H9 (cell line): ENCODE data around the gene NAE1. TPM values are rescaled to one million over a fixed set of nuclear protein-coding genes. Genes with fewer than 3 reads are reported as not detected.

Experiments
- DNase-seq: peaks from one replicate; pipeline ENCODE4 v3.0.0-alpha.2; 2017
- H2AFZ ChIP-seq: one replicate; pipeline ENCODE4 v1.6.1; 2013; ENCODE audit warnings: mild to moderate bottlenecking, low read length, control low read depth, moderate library complexity
- H2AK5ac ChIP-seq: 2 replicates; pipeline ENCODE4 v1.6.1; 2013; ENCODE audit warnings: low read length, control low read depth, mixed read lengths; ENCODE audit not compliant: insufficient read length
- H2BK120ac ChIP-seq: one replicate; pipeline ENCODE4 v1.6.1; 2013; ENCODE audit warnings: low read depth, mild to moderate bottlenecking, low read length, control low read depth, inconsistent platforms; ENCODE audit not compliant: poor library complexity, severe bottlenecking
- H2BK12ac ChIP-seq: 2 replicates; pipeline ENCODE4 v1.6.1; 2013; ENCODE audit warnings: low read length, control low read depth, mixed read lengths, low read depth; ENCODE audit not compliant: insufficient read length
- H2BK15ac ChIP-seq: 2 replicates; pipeline ENCODE4 v1.6.1; 2013; ENCODE audit warnings: low read depth, low read length, control low read depth
- H2BK20ac ChIP-seq: one replicate; pipeline ENCODE4 v1.6.1; 2013; ENCODE audit warnings: low read depth, mild to moderate bottlenecking, low read length, control low read depth, inconsistent platforms; ENCODE audit not compliant: poor library complexity, severe bottlenecking
- H2BK5ac ChIP-seq: 2 replicates; pipeline ENCODE4 v1.6.1; 2013; ENCODE audit warnings: low read length, control low read depth, mixed read lengths; ENCODE audit not compliant: insufficient read length
- H3K14ac ChIP-seq: 2 replicates; pipeline ENCODE4 v1.6.1; 2013; ENCODE audit warnings: low read length, control low read depth; ENCODE audit not compliant: insufficient read depth
- H3K18ac ChIP-seq: 2 replicates; pipeline ENCODE4 v1.6.1; 2013; ENCODE audit warnings: low read depth, mild to moderate bottlenecking, mixed read lengths, low read length, control low read depth; ENCODE audit not compliant: insufficient read length
- H3K23ac ChIP-seq: 2 replicates; pipeline ENCODE4 v1.6.1; 2013; ENCODE audit warnings: low read length, control low read depth, mixed read lengths, low read depth; ENCODE audit not compliant: insufficient read length
- H3K23me2 ChIP-seq: 2 replicates; pipeline ENCODE4 v1.6.1; 2013; ENCODE audit warnings: low read depth, mild to moderate bottlenecking, mixed read lengths, low read length, control low read depth; ENCODE audit not compliant: insufficient read length, poor library complexity, severe bottlenecking
- H3K27ac ChIP-seq: 2 replicates; pipeline ENCODE4 v1.5.1; 2013; ENCODE audit warnings: low read length, control low read depth, mixed read lengths, low read depth; ENCODE audit not compliant: insufficient read length
- H3K27me3 ChIP-seq: 2 replicates; pipeline ENCODE4 v1.6.1; 2013; ENCODE audit warnings: low read length, control low read depth, inconsistent platforms; ENCODE audit not compliant: insufficient read depth
- H3K4ac ChIP-seq: 2 replicates; pipeline ENCODE4 v1.6.1; 2013; ENCODE audit warnings: low read depth, mild to moderate bottlenecking, control low read depth, inconsistent platforms, low read length, moderate library complexity
- H3K4me1 ChIP-seq: 2 replicates; pipeline ENCODE4 v1.6.1; 2013; ENCODE audit warnings: low read length, control low read depth, inconsistent platforms; ENCODE audit not compliant: insufficient read depth
- H3K4me2 ChIP-seq: 2 replicates; pipeline ENCODE4 v1.6.1; 2013; ENCODE audit warnings: low read length, control low read depth, mixed read lengths; ENCODE audit not compliant: insufficient read length, insufficient read depth
- H3K56ac ChIP-seq: 2 replicates; pipeline ENCODE4 v1.6.1; 2013; ENCODE audit warnings: low read depth, mild to moderate bottlenecking, mixed read lengths, low read length, control low read depth; ENCODE audit not compliant: insufficient read length
- H3K79me1 ChIP-seq: 2 replicates; pipeline ENCODE4 v1.6.1; 2013; ENCODE audit warnings: low read depth, mild to moderate bottlenecking, moderate library complexity, low read length, control low read depth, inconsistent platforms; ENCODE audit not compliant: insufficient read depth, poor library complexity, severe bottlenecking
- H3K79me2 ChIP-seq: 2 replicates; pipeline ENCODE4 v1.6.1; 2013; ENCODE audit warnings: low read length, control low read depth, inconsistent platforms; ENCODE audit not compliant: insufficient read depth
- H3K9ac ChIP-seq: 2 replicates; pipeline ENCODE4 v1.6.1; 2013; ENCODE audit warnings: low read length, control low read depth, mixed read lengths; ENCODE audit not compliant: insufficient read length; ENCODE audit errors: extremely low read depth
- H3K9me3 ChIP-seq: one replicate; pipeline ENCODE4 v1.6.1; 2013; ENCODE audit warnings: low read depth, low read length, inconsistent platforms; ENCODE audit not compliant: control insufficient read depth
- H3T11ph ChIP-seq: one replicate; pipeline ENCODE4 v1.6.1; 2013; ENCODE audit warnings: mild to moderate bottlenecking, low read length, control low read depth, inconsistent platforms
- H4K20me1 ChIP-seq: one replicate; pipeline ENCODE4 v1.6.1; 2013; ENCODE audit not compliant: control insufficient read depth, insufficient read length, insufficient read depth
- H4K5ac ChIP-seq: 2 replicates; pipeline ENCODE4 v1.6.1; 2013; ENCODE audit warnings: low read depth, mild to moderate bottlenecking, mixed read lengths, low read length, control low read depth; ENCODE audit not compliant: insufficient read length
- H4K8ac ChIP-seq: replicated peaks from 2 replicates; pipeline ENCODE4 v1.6.1; 2013; ENCODE audit warnings: low read length, control low read depth, mixed read lengths, low read depth; ENCODE audit not compliant: insufficient read length
- H4K91ac ChIP-seq: 2 replicates; pipeline ENCODE4 v1.6.1; 2013; ENCODE audit warnings: low read depth, mild to moderate bottlenecking, moderate library complexity, mixed read lengths, low read length, control low read depth; ENCODE audit not compliant: insufficient read length
- H3K27ac Mint-ChIP-seq, 3 experiments: 2 replicates in 2 of 3; 3 replicates in 1 of 3; pipeline ENCODE4 v1.8.0; 2020 to 2021; ENCODE audit warnings: mixed read lengths in 3 of 3, mild to moderate bottlenecking in 1 of 3, moderate library complexity in 1 of 3
- H3K27me3 Mint-ChIP-seq: 2 replicates; pipeline ENCODE4 v1.8.0; 2021; ENCODE audit warnings: low read depth, mild to moderate bottlenecking, moderate library complexity, mixed read lengths
- H3K36me3 Mint-ChIP-seq, 3 experiments: 2 replicates in 2 of 3; 3 replicates in 1 of 3; pipeline ENCODE4 v1.8.0; 2020 to 2021; ENCODE audit warnings: low read depth in 3 of 3, mixed read lengths in 3 of 3; ENCODE audit not compliant: insufficient read depth in 1 of 3
- H3K4me1 Mint-ChIP-seq, 2 experiments: 2 replicates each; pipeline ENCODE4 v1.8.0; 2020; ENCODE audit warnings: mixed read lengths in 2 of 2
- H3K4me3 Mint-ChIP-seq, 2 experiments: 2 replicates in 1 of 2; 3 replicates in 1 of 2; pipeline ENCODE4 v1.8.0; 2020 to 2021; ENCODE audit warnings: mild to moderate bottlenecking in 2 of 2, mixed read lengths in 2 of 2, moderate library complexity in 1 of 2
- H3K9me3 Mint-ChIP-seq, 2 experiments: 2 replicates in 1 of 2; 3 replicates in 1 of 2; pipeline ENCODE4 v1.8.0; 2020; ENCODE audit warnings: mild to moderate bottlenecking in 2 of 2, mixed read lengths in 2 of 2, moderate library complexity in 1 of 2
- WGBS: extraction: QIAGEN DNeasy Blood & Tissue Kit; methylation state at CpG from one replicate; pipeline ENCODE4 v1.1.7; 2013; ENCODE audit warnings: missing lambda C conversion rate, low lambda C conversion rate, mixed read lengths; ENCODE audit not compliant: insufficient read length; ENCODE audit errors: extremely low coverage; 5-methylcytosine and 5-hydroxymethylcytosine counted together
- total RNA-seq: library from RNA; stranded (reverse); gene quantifications from 2 replicates; pipeline ENCODE4 v1.2.1, GENCODE V29; 2021
- TF ChIP-seq, protein P1 (sequence below): fragments of 200-600 bp; sonication (generic); conservative IDR thresholded peaks from 3 replicates; pipeline ENCODE4 v1.8.0; 2021; ENCODE audit warnings: antibody characterized with exemption, mild to moderate bottlenecking

NAE1 gene
- total RNA-seq, 1 experiment from 2014 or later: 144 TPM

DNA sequence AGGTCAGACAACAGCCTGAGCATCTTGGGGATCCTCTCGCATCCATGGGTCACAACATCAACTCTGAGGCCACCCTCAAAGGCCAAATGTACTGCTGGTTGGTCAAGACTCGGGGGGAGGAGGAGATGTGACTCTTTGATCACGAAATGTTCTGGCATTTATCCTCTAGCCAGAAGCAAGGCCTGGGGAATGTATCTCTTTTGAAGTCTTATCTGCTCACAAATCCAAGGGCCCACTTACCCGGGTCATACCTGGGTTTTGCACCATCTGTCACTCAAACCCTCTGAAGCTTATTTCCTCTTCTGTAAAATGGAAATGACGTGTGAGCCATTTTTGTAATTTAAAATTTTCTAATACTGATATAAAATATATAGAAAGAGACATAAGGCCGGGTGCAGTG, 26.7 kb upstream of the NAE1 start:
- H3K36me3 Mint-ChIP-seq: no peaks in the 10 kb centered on the region
- Histone ChIP-seq H3K14ac (no peak overlapping the region), H2AK5ac (no peak overlapping the region), H3T11ph (no peak overlapping the region), H2BK12ac (no peak overlapping the region), H3K4ac (no peak overlapping the region), H3K9me3 (no peaks in the 10 kb centered on the region), H3K4me2 (no peak overlapping the region), H4K5ac (no peak overlapping the region), H2AFZ (no peak overlapping the region), H3K23ac (no peak overlapping the region), H3K79me1 (no peaks in the 10 kb centered on the region), H2BK15ac (no peak overlapping the region), H3K23me2 (peaks cover 2% of the 10 kb centered on the region), H2BK20ac (no peak overlapping the region), H4K91ac (no peak overlapping the region), H3K27ac (no peak overlapping the region), H3K4me1 (no peaks in the 10 kb centered on the region), H3K18ac (no peak overlapping the region), H4K8ac (no peak overlapping the region), H3K56ac (no peak overlapping the region), H3K27me3 (no peaks in the 10 kb centered on the region; the same call in 1 of the 2 replicates), H3K79me2 (no peaks in the 10 kb centered on the region), H2BK120ac (no peak overlapping the region), H3K9ac (no peak overlapping the region), H4K20me1 (no peaks in the 10 kb centered on the region), H2BK5ac (no peak overlapping the region)
- no peak overlapping the region for H3K27ac Mint-ChIP-seq
- no peaks in the 10 kb centered on the region for H3K9me3 Mint-ChIP-seq
- H3K4me3 Mint-ChIP-seq: no peak overlapping the region
- no CpG with 5 or more reads among the region's 6 CpGs for WGBS
- TF ChIP-seq, protein P1, sequence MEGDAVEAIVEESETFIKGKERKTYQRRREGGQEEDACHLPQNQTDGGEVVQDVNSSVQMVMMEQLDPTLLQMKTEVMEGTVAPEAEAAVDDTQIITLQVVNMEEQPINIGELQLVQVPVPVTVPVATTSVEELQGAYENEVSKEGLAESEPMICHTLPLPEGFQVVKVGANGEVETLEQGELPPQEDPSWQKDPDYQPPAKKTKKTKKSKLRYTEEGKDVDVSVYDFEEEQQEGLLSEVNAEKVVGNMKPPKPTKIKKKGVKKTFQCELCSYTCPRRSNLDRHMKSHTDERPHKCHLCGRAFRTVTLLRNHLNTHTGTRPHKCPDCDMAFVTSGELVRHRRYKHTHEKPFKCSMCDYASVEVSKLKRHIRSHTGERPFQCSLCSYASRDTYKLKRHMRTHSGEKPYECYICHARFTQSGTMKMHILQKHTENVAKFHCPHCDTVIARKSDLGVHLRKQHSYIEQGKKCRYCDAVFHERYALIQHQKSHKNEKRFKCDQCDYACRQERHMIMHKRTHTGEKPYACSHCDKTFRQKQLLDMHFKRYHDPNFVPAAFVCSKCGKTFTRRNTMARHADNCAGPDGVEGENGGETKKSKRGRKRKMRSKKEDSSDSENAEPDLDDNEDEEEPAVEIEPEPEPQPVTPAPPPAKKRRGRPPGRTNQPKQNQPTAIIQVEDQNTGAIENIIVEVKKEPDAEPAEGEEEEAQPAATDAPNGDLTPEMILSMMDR: no peak
- peaks cover 2% of the 10 kb centered on the region for H3K27me3 Mint-ChIP-seq
- H3K4me1 Mint-ChIP-seq: no peaks in the 10 kb centered on the region
- DNase-seq: no peak
